ENCODE measurements around the gene GNB3.

GRCh38 chr12:6866920-6867412 lies 26.2 kb downstream of the GNB3 start:
- TF ChIP-seq HNF4G (IDR thresholded peaks at IDR 0.05) (no peak), EGR1 (IDR thresholded peaks at IDR 0.05; ENCODE audit: low read depth in 2 of 2) (no peak), YY1 (IDR thresholded peaks at IDR 0.05) (no peak), REST (IDR thresholded peaks at IDR 0.05) (no peak), MAX (IDR thresholded peaks at IDR 0.05) (no peak), RXRA (IDR thresholded peaks at IDR 0.05) (no peak), JUND (IDR thresholded peaks at IDR 0.05) (no peak), RAD21 (IDR thresholded peaks at IDR 0.05) (no peak), ZBTB33 (IDR thresholded peaks at IDR 0.05) (no peak), GABPA (IDR thresholded peaks at IDR 0.05 in 1 of 2, conservative IDR thresholded peaks at IDR 0.05 in 1 of 2) (no peak), TAF1 (conservative IDR thresholded peaks at IDR 0.05) (no peak)
- TF ChIP-seq, protein P1, sequence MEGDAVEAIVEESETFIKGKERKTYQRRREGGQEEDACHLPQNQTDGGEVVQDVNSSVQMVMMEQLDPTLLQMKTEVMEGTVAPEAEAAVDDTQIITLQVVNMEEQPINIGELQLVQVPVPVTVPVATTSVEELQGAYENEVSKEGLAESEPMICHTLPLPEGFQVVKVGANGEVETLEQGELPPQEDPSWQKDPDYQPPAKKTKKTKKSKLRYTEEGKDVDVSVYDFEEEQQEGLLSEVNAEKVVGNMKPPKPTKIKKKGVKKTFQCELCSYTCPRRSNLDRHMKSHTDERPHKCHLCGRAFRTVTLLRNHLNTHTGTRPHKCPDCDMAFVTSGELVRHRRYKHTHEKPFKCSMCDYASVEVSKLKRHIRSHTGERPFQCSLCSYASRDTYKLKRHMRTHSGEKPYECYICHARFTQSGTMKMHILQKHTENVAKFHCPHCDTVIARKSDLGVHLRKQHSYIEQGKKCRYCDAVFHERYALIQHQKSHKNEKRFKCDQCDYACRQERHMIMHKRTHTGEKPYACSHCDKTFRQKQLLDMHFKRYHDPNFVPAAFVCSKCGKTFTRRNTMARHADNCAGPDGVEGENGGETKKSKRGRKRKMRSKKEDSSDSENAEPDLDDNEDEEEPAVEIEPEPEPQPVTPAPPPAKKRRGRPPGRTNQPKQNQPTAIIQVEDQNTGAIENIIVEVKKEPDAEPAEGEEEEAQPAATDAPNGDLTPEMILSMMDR (IDR thresholded peaks at IDR 0.05; ENCODE audit: low read depth, low read length, missing input control) = no peak
- TF ChIP-seq, protein P2, sequence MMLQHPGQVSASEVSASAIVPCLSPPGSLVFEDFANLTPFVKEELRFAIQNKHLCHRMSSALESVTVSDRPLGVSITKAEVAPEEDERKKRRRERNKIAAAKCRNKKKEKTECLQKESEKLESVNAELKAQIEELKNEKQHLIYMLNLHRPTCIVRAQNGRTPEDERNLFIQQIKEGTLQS (IDR thresholded peaks at IDR 0.05) = no peak
